ENCODE data around the gene ETFB.

DNA sequence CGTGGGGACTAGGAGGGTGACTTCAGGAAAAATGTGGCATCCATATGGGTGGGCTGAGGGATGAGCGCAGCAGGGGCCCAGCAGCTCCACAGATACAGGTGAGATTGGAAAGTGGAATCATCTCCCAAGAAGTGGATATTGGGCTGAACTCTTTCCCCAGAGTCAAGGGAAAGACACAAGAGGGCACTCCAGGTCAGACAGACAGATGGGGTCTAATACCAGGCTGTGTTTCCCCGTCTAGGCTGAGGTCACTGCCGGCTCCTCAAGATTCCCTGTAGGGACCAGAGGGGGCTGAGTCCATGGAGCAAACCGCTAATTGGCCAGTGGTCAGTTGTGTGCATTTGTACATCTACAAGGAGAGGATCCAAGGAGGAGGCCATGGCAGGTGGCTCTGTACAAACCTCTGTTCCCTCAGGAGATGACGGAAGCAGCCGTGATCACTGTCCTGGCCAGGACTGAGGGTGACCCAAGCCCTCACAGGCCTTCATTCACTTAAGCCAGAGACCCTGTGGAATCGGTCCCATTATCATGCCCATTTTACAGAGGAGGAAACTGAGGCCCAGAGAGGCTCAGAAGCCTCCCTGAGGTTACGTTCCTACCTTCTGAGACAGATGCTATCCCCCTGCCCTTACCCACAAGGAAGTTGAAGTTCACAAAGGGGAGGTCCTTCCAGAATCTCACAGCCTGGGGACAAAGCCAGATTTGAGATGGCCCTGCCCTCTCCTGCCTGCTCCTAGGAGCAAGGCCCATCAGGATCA lies 69.7 kb downstream of the ETFB start:
- no peak for TF ChIP-seq BHLHE40 (IDR thresholded peaks at IDR 0.05; ENCODE audit: borderline replicate concordance)
- TF ChIP-seq, protein P1, sequence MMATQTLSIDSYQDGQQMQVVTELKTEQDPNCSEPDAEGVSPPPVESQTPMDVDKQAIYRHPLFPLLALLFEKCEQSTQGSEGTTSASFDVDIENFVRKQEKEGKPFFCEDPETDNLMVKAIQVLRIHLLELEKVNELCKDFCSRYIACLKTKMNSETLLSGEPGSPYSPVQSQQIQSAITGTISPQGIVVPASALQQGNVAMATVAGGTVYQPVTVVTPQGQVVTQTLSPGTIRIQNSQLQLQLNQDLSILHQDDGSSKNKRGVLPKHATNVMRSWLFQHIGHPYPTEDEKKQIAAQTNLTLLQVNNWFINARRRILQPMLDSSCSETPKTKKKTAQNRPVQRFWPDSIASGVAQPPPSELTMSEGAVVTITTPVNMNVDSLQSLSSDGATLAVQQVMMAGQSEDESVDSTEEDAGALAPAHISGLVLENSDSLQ (IDR thresholded peaks at IDR 0.05), result no peak

Measured in HEK293T (cell line).